Endothelial cell of umbilical vein (primary cell): ENCODE measurements around the gene TARM1.

Experiments
- EZH2 ChIP-seq: IDR thresholded peaks from 2 replicates; pipeline ENCODE4 v1.6.1; 2012; ENCODE audit warnings: borderline replicate concordance, low read depth, mild to moderate bottlenecking, moderate library complexity, low read length, inconsistent platforms; ENCODE audit not compliant: severe bottlenecking
- FOS ChIP-seq: IDR thresholded peaks from 2 replicates; pipeline ENCODE4 v1.6.1; 2011; ENCODE audit warnings: mild to moderate bottlenecking, low read length, moderate library complexity, borderline replicate concordance; ENCODE audit not compliant: insufficient read depth
- GATA2 ChIP-seq: IDR thresholded peaks from 2 replicates; pipeline ENCODE4 v1.7.0; 2011; ENCODE audit warnings: low read depth, mild to moderate bottlenecking, moderate library complexity, mixed read lengths, low read length; ENCODE audit not compliant: insufficient read length, insufficient read depth
- MYC ChIP-seq: IDR thresholded peaks from one replicate; pipeline ENCODE4 v1.6.1; 2011; ENCODE audit warnings: mild to moderate bottlenecking, low read depth, low read length
- POLR2A ChIP-seq: IDR thresholded peaks from 2 replicates; pipeline ENCODE4 v1.6.1; 2012; ENCODE audit warnings: low read depth, mild to moderate bottlenecking, control low read depth, low read length
- POLR2AphosphoS5 ChIP-seq: IDR thresholded peaks from 2 replicates; pipeline ENCODE4 v1.6.1; 2012; ENCODE audit warnings: low read depth, mild to moderate bottlenecking, control low read depth, low read length, moderate library complexity; ENCODE audit not compliant: insufficient read depth
- TF ChIP-seq, protein P1 (sequence below), 2 donors: IDR thresholded peaks; 1 replicate in 1 of 2; 2 replicates in 1 of 2; pipeline ENCODE4 v1.5.1; 2011; ENCODE audit warnings: low read length in 2 of 2, mild to moderate bottlenecking in 2 of 2, moderate library complexity in 2 of 2, control low read depth in 1 of 2, inconsistent platforms in 1 of 2, low read depth in 1 of 2; ENCODE audit not compliant: insufficient read depth in 1 of 2; ENCODE audit errors: extremely low read depth in 1 of 2
- TF ChIP-seq, protein P2 (sequence below): IDR thresholded peaks from 2 replicates; pipeline ENCODE4 v1.6.1; 2011; ENCODE audit not compliant: insufficient read depth, insufficient read length

DNA sequence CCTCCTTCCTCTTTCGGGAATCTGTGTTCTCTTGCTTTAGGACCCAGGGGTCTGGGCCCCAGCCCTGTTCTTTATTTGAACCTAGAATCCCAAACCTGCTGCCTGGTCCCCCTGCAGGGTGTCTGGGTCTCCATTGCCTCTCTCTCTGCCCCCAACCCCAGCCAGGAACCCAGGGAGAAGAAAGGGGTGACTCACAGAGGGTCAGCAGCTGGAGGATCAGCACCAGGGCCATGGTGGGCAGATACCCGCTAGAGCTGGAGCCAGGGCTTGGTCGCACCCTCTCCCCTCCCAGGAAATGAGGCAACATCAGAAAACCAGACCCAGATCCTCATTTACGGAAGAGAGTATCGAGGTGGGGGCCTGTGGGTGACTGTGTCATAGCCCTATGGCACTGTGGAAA, 19.4 kb upstream of the TARM1 start, which contains the start of gene OSCAR:
- TF ChIP-seq, protein P1, sequence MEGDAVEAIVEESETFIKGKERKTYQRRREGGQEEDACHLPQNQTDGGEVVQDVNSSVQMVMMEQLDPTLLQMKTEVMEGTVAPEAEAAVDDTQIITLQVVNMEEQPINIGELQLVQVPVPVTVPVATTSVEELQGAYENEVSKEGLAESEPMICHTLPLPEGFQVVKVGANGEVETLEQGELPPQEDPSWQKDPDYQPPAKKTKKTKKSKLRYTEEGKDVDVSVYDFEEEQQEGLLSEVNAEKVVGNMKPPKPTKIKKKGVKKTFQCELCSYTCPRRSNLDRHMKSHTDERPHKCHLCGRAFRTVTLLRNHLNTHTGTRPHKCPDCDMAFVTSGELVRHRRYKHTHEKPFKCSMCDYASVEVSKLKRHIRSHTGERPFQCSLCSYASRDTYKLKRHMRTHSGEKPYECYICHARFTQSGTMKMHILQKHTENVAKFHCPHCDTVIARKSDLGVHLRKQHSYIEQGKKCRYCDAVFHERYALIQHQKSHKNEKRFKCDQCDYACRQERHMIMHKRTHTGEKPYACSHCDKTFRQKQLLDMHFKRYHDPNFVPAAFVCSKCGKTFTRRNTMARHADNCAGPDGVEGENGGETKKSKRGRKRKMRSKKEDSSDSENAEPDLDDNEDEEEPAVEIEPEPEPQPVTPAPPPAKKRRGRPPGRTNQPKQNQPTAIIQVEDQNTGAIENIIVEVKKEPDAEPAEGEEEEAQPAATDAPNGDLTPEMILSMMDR (IDR thresholded peaks at IDR 0.05; ENCODE audit: extremely low read depth in 1 of 2, insufficient read depth in 1 of 2, low read depth in 1 of 2, low read length in 2 of 2), result no peak
- TF ChIP-seq, protein P2, sequence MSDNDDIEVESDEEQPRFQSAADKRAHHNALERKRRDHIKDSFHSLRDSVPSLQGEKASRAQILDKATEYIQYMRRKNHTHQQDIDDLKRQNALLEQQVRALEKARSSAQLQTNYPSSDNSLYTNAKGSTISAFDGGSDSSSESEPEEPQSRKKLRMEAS, result no peak
- TF ChIP-seq MYC (no peak), GATA2 (no peak), POLR2AphosphoS5 (no peak), EZH2 (no peak), POLR2A (no peak), FOS (no peak)
